RWPE1 (cell line): Measurements from ENCODE around the gene KCNA2.

ENCODE experiments used
- CTCF ChIA-PET: fragments of 350-600 bp; sonication (Branson Sonifier 250); formaldehyde crosslinking; extraction: SDS; loops from one replicate; lab custom pipeline; 2021; lab: Yijun Ruan, JAX
- POLR2A ChIA-PET: fragments of 400-600 bp; formaldehyde crosslinking; extraction: SDS; loops from one replicate; lab custom pipeline; 2020; ENCODE audit warnings: antibody characterized with exemption; ENCODE audit not compliant: low non-redundant PET; lab: Yijun Ruan, JAX
- DNase-seq: peaks from one replicate; pipeline ENCODE4 v3.0.0; 2012; ENCODE audit warnings: low spot score
- H3K27ac ChIP-seq: fragments of 450-650 bp; 2 replicates; pipeline ENCODE4 v1.5.1; 2017
- CTCF ChIP-seq: fragments of 450-650 bp; conservative IDR thresholded peaks from 2 replicates; pipeline ENCODE4 v1.5.1; 2017; ENCODE audit warnings: low read depth, mild to moderate bottlenecking

The KCNA2 gene

GRCh38 chr1:110612060-110612745 is 6.0 kb upstream of the KCNA2 start:
- no peak overlapping the region for H3K27ac ChIP-seq
- DNase-seq, result no peak
- CTCF ChIA-PET, result no interaction called here

GRCh38 chr1:110610696-110611286 is 4.6 kb upstream of the KCNA2 start:
- ChIA-PET POLR2A (no interaction called here), CTCF (interaction anchor here (1.3 kb wide), 1 partner anchor 8 kb away, joined by 3 read pairs; no protein-coding TSS in a partner anchor)
- TF ChIP-seq CTCF, result no peak
- no peak overlapping the region for H3K27ac ChIP-seq
- no peak for DNase-seq

More at GRCh38 chr1:110612060-110612745, 6.0 kb upstream of the KCNA2 start:
- no peak for TF ChIP-seq CTCF
- POLR2A ChIA-PET, result no interaction called here

- CTCF ChIA-PET, result interaction anchor here (1.3 kb wide), 1 partner anchor 9 kb away, joined by 3 read pairs; no protein-coding TSS in a partner anchor
- DNase-seq, result no peak
- H3K27ac ChIP-seq, result no peak overlapping the region
- POLR2A ChIA-PET, result no interaction called here
- no peak for TF ChIP-seq CTCF
Observed at GRCh38 chr1:110610084-110610483, 3.9 kb upstream of the KCNA2 start.

GRCh38 chr1:110608247-110608646 is 2.1 kb upstream of the KCNA2 start:
- CTCF ChIA-PET, result no interaction called here
- POLR2A ChIA-PET, result no interaction called here
- no peak for TF ChIP-seq CTCF
- DNase-seq, result no peak
- H3K27ac ChIP-seq, result no peak overlapping the region

GRCh38 chr1:110607536-110608230 is 1.5 kb upstream of the KCNA2 start:
- CTCF ChIA-PET, result interaction anchor here (0.6 to 1.4 kb wide), 2 partner anchors 12 to 289 kb away, joined by 4 read pairs; no protein-coding TSS in a partner anchor
- TF ChIP-seq CTCF, result no peak
- POLR2A ChIA-PET, result no interaction called here
- H3K27ac ChIP-seq, result no peak overlapping the region
- DNase-seq, result no peak
